H9 (cell line): ENCODE results near the gene C2CD4A. TPM values are rescaled to one million over a fixed set of nuclear protein-coding genes. Genes with fewer than 3 reads are reported as not detected.

Source experiments
- DNase-seq: peaks from one replicate; pipeline ENCODE4 v3.0.0-alpha.2; 2017
- H2AFZ ChIP-seq: one replicate; pipeline ENCODE4 v1.6.1; 2013; ENCODE audit warnings: mild to moderate bottlenecking, low read length, control low read depth, moderate library complexity
- H2AK5ac ChIP-seq: 2 replicates; pipeline ENCODE4 v1.6.1; 2013; ENCODE audit warnings: low read length, control low read depth, mixed read lengths; ENCODE audit not compliant: insufficient read length
- H2BK120ac ChIP-seq: one replicate; pipeline ENCODE4 v1.6.1; 2013; ENCODE audit warnings: low read depth, mild to moderate bottlenecking, low read length, control low read depth, inconsistent platforms; ENCODE audit not compliant: poor library complexity, severe bottlenecking
- H2BK12ac ChIP-seq: 2 replicates; pipeline ENCODE4 v1.6.1; 2013; ENCODE audit warnings: low read length, control low read depth, mixed read lengths, low read depth; ENCODE audit not compliant: insufficient read length
- H2BK15ac ChIP-seq: 2 replicates; pipeline ENCODE4 v1.6.1; 2013; ENCODE audit warnings: low read depth, low read length, control low read depth
- H2BK20ac ChIP-seq: one replicate; pipeline ENCODE4 v1.6.1; 2013; ENCODE audit warnings: low read depth, mild to moderate bottlenecking, low read length, control low read depth, inconsistent platforms; ENCODE audit not compliant: poor library complexity, severe bottlenecking
- H2BK5ac ChIP-seq: 2 replicates; pipeline ENCODE4 v1.6.1; 2013; ENCODE audit warnings: low read length, control low read depth, mixed read lengths; ENCODE audit not compliant: insufficient read length
- H3K14ac ChIP-seq: 2 replicates; pipeline ENCODE4 v1.6.1; 2013; ENCODE audit warnings: low read length, control low read depth; ENCODE audit not compliant: insufficient read depth
- H3K18ac ChIP-seq: 2 replicates; pipeline ENCODE4 v1.6.1; 2013; ENCODE audit warnings: low read depth, mild to moderate bottlenecking, mixed read lengths, low read length, control low read depth; ENCODE audit not compliant: insufficient read length
- H3K23ac ChIP-seq: 2 replicates; pipeline ENCODE4 v1.6.1; 2013; ENCODE audit warnings: low read length, control low read depth, mixed read lengths, low read depth; ENCODE audit not compliant: insufficient read length
- H3K23me2 ChIP-seq: 2 replicates; pipeline ENCODE4 v1.6.1; 2013; ENCODE audit warnings: low read depth, mild to moderate bottlenecking, mixed read lengths, low read length, control low read depth; ENCODE audit not compliant: insufficient read length, poor library complexity, severe bottlenecking
- H3K27ac ChIP-seq: 2 replicates; pipeline ENCODE4 v1.5.1; 2013; ENCODE audit warnings: low read length, control low read depth, mixed read lengths, low read depth; ENCODE audit not compliant: insufficient read length
- H3K27me3 ChIP-seq: 2 replicates; pipeline ENCODE4 v1.6.1; 2013; ENCODE audit warnings: low read length, control low read depth, inconsistent platforms; ENCODE audit not compliant: insufficient read depth
- H3K4ac ChIP-seq: 2 replicates; pipeline ENCODE4 v1.6.1; 2013; ENCODE audit warnings: low read depth, mild to moderate bottlenecking, control low read depth, inconsistent platforms, low read length, moderate library complexity
- H3K4me1 ChIP-seq: 2 replicates; pipeline ENCODE4 v1.6.1; 2013; ENCODE audit warnings: low read length, control low read depth, inconsistent platforms; ENCODE audit not compliant: insufficient read depth
- H3K4me2 ChIP-seq: 2 replicates; pipeline ENCODE4 v1.6.1; 2013; ENCODE audit warnings: low read length, control low read depth, mixed read lengths; ENCODE audit not compliant: insufficient read length, insufficient read depth
- H3K56ac ChIP-seq: 2 replicates; pipeline ENCODE4 v1.6.1; 2013; ENCODE audit warnings: low read depth, mild to moderate bottlenecking, mixed read lengths, low read length, control low read depth; ENCODE audit not compliant: insufficient read length
- H3K79me1 ChIP-seq: 2 replicates; pipeline ENCODE4 v1.6.1; 2013; ENCODE audit warnings: low read depth, mild to moderate bottlenecking, moderate library complexity, low read length, control low read depth, inconsistent platforms; ENCODE audit not compliant: insufficient read depth, poor library complexity, severe bottlenecking
- H3K79me2 ChIP-seq: 2 replicates; pipeline ENCODE4 v1.6.1; 2013; ENCODE audit warnings: low read length, control low read depth, inconsistent platforms; ENCODE audit not compliant: insufficient read depth
- H3K9ac ChIP-seq: 2 replicates; pipeline ENCODE4 v1.6.1; 2013; ENCODE audit warnings: low read length, control low read depth, mixed read lengths; ENCODE audit not compliant: insufficient read length; ENCODE audit errors: extremely low read depth
- H3K9me3 ChIP-seq: one replicate; pipeline ENCODE4 v1.6.1; 2013; ENCODE audit warnings: low read depth, low read length, inconsistent platforms; ENCODE audit not compliant: control insufficient read depth
- H3T11ph ChIP-seq: one replicate; pipeline ENCODE4 v1.6.1; 2013; ENCODE audit warnings: mild to moderate bottlenecking, low read length, control low read depth, inconsistent platforms
- H4K20me1 ChIP-seq: one replicate; pipeline ENCODE4 v1.6.1; 2013; ENCODE audit not compliant: control insufficient read depth, insufficient read length, insufficient read depth
- H4K5ac ChIP-seq: 2 replicates; pipeline ENCODE4 v1.6.1; 2013; ENCODE audit warnings: low read depth, mild to moderate bottlenecking, mixed read lengths, low read length, control low read depth; ENCODE audit not compliant: insufficient read length
- H4K8ac ChIP-seq: replicated peaks from 2 replicates; pipeline ENCODE4 v1.6.1; 2013; ENCODE audit warnings: low read length, control low read depth, mixed read lengths, low read depth; ENCODE audit not compliant: insufficient read length
- H4K91ac ChIP-seq: 2 replicates; pipeline ENCODE4 v1.6.1; 2013; ENCODE audit warnings: low read depth, mild to moderate bottlenecking, moderate library complexity, mixed read lengths, low read length, control low read depth; ENCODE audit not compliant: insufficient read length
- H3K27ac Mint-ChIP-seq, 3 experiments: 2 replicates in 2 of 3; 3 replicates in 1 of 3; pipeline ENCODE4 v1.8.0; 2020 to 2021; ENCODE audit warnings: mixed read lengths in 3 of 3, mild to moderate bottlenecking in 1 of 3, moderate library complexity in 1 of 3
- H3K27me3 Mint-ChIP-seq: 2 replicates; pipeline ENCODE4 v1.8.0; 2021; ENCODE audit warnings: low read depth, mild to moderate bottlenecking, moderate library complexity, mixed read lengths
- H3K36me3 Mint-ChIP-seq, 3 experiments: 2 replicates in 2 of 3; 3 replicates in 1 of 3; pipeline ENCODE4 v1.8.0; 2020 to 2021; ENCODE audit warnings: low read depth in 3 of 3, mixed read lengths in 3 of 3; ENCODE audit not compliant: insufficient read depth in 1 of 3
- H3K4me1 Mint-ChIP-seq, 2 experiments: 2 replicates each; pipeline ENCODE4 v1.8.0; 2020; ENCODE audit warnings: mixed read lengths in 2 of 2
- H3K4me3 Mint-ChIP-seq, 2 experiments: 2 replicates in 1 of 2; 3 replicates in 1 of 2; pipeline ENCODE4 v1.8.0; 2020 to 2021; ENCODE audit warnings: mild to moderate bottlenecking in 2 of 2, mixed read lengths in 2 of 2, moderate library complexity in 1 of 2
- H3K9me3 Mint-ChIP-seq, 2 experiments: 2 replicates in 1 of 2; 3 replicates in 1 of 2; pipeline ENCODE4 v1.8.0; 2020; ENCODE audit warnings: mild to moderate bottlenecking in 2 of 2, mixed read lengths in 2 of 2, moderate library complexity in 1 of 2
- CTCF ChIP-seq: fragments of 200-600 bp; sonication (generic); conservative IDR thresholded peaks from 3 replicates; pipeline ENCODE4 v1.8.0; 2021; ENCODE audit warnings: antibody characterized with exemption, mild to moderate bottlenecking
- WGBS: extraction: QIAGEN DNeasy Blood & Tissue Kit; methylation state at CpG from one replicate; pipeline ENCODE4 v1.1.7; 2013; ENCODE audit warnings: missing lambda C conversion rate, low lambda C conversion rate, mixed read lengths; ENCODE audit not compliant: insufficient read length; ENCODE audit errors: extremely low coverage; 5-methylcytosine and 5-hydroxymethylcytosine counted together
- total RNA-seq: library from RNA; stranded (reverse); gene quantifications from 2 replicates; pipeline ENCODE4 v1.2.1, GENCODE V29; 2021

C2CD4A gene
- total RNA-seq, 1 experiment from 2014 or later: not detected

- Histone ChIP-seq H2AK5ac (no peak overlapping the region), H3K4me1 (0 out of 2 replicates have a peak, but pooled peaks cover 2% of the 10 kb centered on the region), H3K4ac (no peak overlapping the region), H2BK12ac (no peak overlapping the region), H3K27me3 (no peaks in the 10 kb centered on the region), H3K79me2 (no peaks in the 10 kb centered on the region), H2BK5ac (no peak overlapping the region), H3T11ph (no peak overlapping the region), H3K9me3 (no peaks in the 10 kb centered on the region), H4K20me1 (no peaks in the 10 kb centered on the region), H3K4me2 (no peak overlapping the region), H3K23me2 (no peaks in the 10 kb centered on the region), H4K91ac (no peak overlapping the region), H2BK20ac (no peak overlapping the region), H4K5ac (no peak overlapping the region), H2BK120ac (no peak overlapping the region), H3K9ac (no peak overlapping the region), H3K18ac (no peak overlapping the region), H3K23ac (no peak overlapping the region), H3K79me1 (no peaks in the 10 kb centered on the region), H3K27ac (no peak overlapping the region), H3K56ac (no peak overlapping the region), H2AFZ (no peak overlapping the region), H2BK15ac (no peak overlapping the region), H3K14ac (no peak overlapping the region), H4K8ac (no peak overlapping the region)
- WGBS: no CpG with 5 or more reads among the region's 3 CpGs
- Mint-ChIP-seq H3K27ac (no peak overlapping the region), H3K4me3 (no peak overlapping the region), H3K9me3 (no peaks in the 10 kb centered on the region), H3K4me1 (no peaks in the 10 kb centered on the region), H3K27me3 (no peaks in the 10 kb centered on the region), H3K36me3 (no peaks in the 10 kb centered on the region)
- TF ChIP-seq CTCF: no peak
- DNase-seq: no peak
These were observed 37.6 kb downstream of the C2CD4A start for GRCh38 chr15:62104401-62104800.
